Cardiac septum (tissue), 1 donor: ENCODE measurements around the gene MRPL51. TPM values are rescaled to one million over a fixed set of nuclear protein-coding genes. Genes with fewer than 3 reads are reported as not detected.
A peak's percentile ranks its signal among the peaks of the same experiment; 100 is the strongest.

ENCODE experiments used
- DNase-seq: peaks from one replicate; pipeline ENCODE4 v3.0.0-alpha.2; 2020; ENCODE audit warnings: low spot score
- intact Hi-C: fragments of 100-400 bp; cut with DNase I; formaldehyde crosslinking; loops from one replicate; pipeline ENCODE4 v1.14.0; 2022
- long read RNA-seq: library from polyadenylated mRNA; unstranded; transcript quantifications from one replicate; pipeline ENCODE4 v2.0.0, GENCODE V29; 2021
- total RNA-seq: library from RNA; stranded (reverse); fragmentation: NEBNext Ultra II Directional; extraction: Animal tissue kit (Norgen Biotek cat#: 25700); gene quantifications from one replicate; pipeline ENCODE4 v1.2.1, GENCODE V29; 2021
- donor health status: DM: no; HTN: no; CAD: no.

The MRPL51 gene
- 174 TPM for total RNA-seq
- long read RNA-seq, transcript MRPL51-201 (3 exons, 1,234 nt) = major isoform, 44 of 51 reads
- long read RNA-seq, partial matches to known transcripts = 0 of 51 reads
- long read RNA-seq, other reads (novel, unspliced or antisense) = 1 of 51 reads

DNA sequence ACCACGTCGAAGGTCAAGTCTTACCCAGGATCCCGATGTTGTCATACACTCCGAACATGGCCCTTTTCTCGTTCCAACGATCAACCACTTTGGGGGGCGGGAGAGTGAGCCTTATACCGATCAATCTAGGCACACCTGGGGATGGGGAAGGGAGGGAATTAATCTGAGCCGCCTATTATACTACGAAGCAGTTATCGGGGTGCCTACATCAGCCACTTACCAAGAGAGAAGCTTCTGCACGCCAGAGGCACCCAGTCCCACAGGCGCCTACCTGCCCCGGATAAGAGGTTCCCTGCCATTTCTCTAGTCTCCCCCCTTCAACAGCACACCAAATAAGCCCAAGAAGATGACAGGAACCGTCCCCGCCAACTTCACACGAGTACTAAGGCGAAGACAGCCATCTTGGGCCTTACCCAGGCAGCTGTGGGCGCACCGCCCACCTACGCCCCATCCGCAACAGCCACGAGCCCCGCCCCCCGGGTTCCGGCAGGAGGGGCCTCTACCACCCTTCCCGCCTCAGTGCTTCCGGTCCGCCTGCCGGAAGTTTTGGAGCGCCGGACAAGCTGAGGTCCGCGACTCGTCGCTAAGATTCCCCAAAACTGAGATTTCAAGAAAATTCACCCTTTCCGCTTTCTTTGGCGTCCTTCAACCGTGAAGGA, at the start of gene MRPL51:
Gene MRPL51, minus strand, starts transcription at position 425 of the 659 bp plus-strand sequence. Its CDS starts 126 bp downstream, at position 299.
- DNase-seq = peak; percentile 99
- intact Hi-C loops = loop anchor here (2.0 kb wide), 2 partner anchors 42 kb away; partner anchors contain the start of gene GAPDH

DNA sequence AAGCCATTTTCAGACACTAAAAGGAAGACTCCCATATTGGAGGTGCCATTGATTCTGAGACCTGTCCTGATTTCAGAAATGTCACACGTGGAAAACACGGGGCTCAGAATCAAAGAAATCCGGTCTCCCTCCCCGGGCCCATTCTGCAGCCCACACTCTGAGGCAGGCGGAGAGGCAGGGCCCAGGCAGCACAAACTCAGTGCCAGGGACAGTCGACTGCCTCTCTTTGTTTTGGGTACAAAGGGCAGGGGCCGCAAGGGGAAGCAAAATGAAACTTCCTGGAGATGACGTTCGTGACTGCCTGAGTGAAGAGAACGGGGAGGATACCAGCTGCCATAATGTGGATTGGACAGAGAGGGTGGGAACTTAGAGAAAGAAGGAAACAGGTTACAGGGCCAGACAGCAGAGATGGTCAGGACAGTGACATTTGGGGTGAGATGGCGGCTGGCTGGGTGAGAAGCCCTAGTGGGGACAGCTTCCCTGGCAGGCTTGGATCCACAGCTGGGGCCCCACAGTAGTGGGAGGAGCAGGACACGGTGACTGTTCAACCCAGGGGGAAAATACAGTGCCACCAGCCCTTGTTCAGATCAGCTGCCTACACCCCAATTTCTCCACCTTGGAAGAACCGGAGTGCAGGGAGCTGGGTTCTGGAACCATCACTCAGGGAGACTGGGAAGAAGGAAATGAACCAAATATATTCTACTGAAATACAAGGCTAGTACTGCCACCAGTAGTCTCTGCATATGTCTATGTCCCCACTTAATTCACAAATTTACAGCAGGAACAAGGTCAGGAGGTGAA, 49.3 kb upstream of the MRPL51 start:
- intact Hi-C loops = no loop called here
- no peak for DNase-seq

- no peak for DNase-seq
- intact Hi-C loops = no loop called here
Observed at GRCh38 chr12:6541371-6542165, 48.5 kb upstream of the MRPL51 start.

- DNase-seq = peak; percentile 91
- intact Hi-C loops = no loop called here
Observed at GRCh38 chr12:6540181-6540877, 47.3 kb upstream of the MRPL51 start.

- no peak for DNase-seq
Observed at GRCh38 chr12:6539707-6540134, 46.7 kb upstream of the MRPL51 start.

GRCh38 chr12:6539314-6539682, 46.2 kb upstream of the MRPL51 start:
- intact Hi-C loops = no loop called here
- DNase-seq = no peak

More at GRCh38 chr12:6539707-6540134, 46.7 kb upstream of the MRPL51 start:
- intact Hi-C loops = no loop called here

DNA sequence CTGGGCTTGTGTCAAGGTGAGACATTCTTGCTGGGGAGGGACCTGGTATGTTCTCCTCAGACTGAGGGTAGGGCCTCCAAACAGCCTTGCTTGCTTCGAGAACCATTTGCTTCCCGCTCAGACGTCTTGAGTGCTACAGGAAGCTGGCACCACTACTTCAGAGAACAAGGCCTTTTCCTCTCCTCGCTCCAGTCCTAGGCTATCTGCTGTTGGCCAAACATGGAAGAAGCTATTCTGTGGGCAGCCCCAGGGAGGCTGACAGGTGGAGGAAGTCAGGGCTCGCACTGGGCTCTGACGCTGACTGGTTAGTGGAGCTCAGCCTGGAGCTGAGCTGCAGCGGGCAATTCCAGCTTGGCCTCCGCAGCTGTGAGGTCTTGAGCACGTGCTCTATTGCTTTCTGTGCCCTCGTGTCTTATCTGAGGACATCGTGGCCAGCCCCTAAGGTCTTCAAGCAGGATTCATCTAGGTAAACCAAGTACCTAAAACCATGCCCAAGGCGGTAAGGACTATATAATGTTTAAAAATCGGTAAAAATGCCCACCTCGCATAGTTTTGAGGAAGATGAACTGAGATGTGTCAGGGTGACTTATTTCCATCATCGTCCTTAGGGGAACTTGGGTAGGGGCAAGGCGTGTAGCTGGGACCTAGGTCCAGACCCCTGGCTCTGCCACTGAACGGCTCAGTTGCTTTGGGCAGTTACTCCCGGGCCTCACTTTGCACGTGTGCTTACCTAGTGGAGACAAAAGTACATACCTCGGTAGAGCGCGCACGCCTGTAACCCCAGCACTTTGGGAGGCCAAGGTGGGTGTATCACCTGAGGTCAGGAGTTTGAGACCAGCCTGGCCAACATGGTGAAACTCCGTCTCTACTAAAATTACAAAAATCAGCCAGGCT, 45.6 kb upstream of the MRPL51 start:
- intact Hi-C loops = no loop called here
- no peak for DNase-seq

DNA sequence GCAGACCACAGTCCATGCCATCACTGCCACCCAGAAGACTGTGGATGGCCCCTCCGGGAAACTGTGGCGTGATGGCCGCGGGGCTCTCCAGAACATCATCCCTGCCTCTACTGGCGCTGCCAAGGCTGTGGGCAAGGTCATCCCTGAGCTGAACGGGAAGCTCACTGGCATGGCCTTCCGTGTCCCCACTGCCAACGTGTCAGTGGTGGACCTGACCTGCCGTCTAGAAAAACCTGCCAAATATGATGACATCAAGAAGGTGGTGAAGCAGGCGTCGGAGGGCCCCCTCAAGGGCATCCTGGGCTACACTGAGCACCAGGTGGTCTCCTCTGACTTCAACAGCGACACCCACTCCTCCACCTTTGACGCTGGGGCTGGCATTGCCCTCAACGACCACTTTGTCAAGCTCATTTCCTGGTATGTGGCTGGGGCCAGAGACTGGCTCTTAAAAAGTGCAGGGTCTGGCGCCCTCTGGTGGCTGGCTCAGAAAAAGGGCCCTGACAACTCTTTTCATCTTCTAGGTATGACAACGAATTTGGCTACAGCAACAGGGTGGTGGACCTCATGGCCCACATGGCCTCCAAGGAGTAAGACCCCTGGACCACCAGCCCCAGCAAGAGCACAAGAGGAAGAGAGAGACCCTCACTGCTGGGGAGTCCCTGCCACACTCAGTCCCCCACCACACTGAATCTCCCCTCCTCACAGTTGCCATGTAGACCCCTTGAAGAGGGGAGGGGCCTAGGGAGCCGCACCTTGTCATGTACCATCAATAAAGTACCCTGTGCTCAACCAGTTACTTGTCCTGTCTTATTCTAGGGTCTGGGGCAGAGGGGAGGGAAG, 44.7 kb upstream of the MRPL51 start:
- intact Hi-C loops = loop anchor here (2.0 kb wide), 1 partner anchor 115 kb away; no protein-coding TSS in a partner anchor
- peak; percentile 88 for DNase-seq

- no peak for DNase-seq
- intact Hi-C loops = loop anchor here (2.0 kb wide), 1 partner anchor 114 kb away; no protein-coding TSS in a partner anchor
Observed at GRCh38 chr12:6536894-6537579, 44.0 kb upstream of the MRPL51 start.

- no peak for DNase-seq
- intact Hi-C loops = loop anchor here (2.0 kb wide), 2 partner anchors 43 to 113 kb away; partner anchors contain the start of gene MRPL51
Observed at GRCh38 chr12:6535960-6536847, 43.1 kb upstream of the MRPL51 start.

DNA sequence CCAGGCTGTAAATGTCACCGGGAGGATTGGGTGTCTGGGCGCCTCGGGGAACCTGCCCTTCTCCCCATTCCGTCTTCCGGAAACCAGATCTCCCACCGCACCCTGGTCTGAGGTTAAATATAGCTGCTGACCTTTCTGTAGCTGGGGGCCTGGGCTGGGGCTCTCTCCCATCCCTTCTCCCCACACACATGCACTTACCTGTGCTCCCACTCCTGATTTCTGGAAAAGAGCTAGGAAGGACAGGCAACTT, 42.6 kb upstream of the MRPL51 start:
- no peak for DNase-seq
- intact Hi-C loops = loop anchor here (2.0 kb wide), 1 partner anchor 43 kb away; the partner anchor contains the start of gene MRPL51

DNA sequence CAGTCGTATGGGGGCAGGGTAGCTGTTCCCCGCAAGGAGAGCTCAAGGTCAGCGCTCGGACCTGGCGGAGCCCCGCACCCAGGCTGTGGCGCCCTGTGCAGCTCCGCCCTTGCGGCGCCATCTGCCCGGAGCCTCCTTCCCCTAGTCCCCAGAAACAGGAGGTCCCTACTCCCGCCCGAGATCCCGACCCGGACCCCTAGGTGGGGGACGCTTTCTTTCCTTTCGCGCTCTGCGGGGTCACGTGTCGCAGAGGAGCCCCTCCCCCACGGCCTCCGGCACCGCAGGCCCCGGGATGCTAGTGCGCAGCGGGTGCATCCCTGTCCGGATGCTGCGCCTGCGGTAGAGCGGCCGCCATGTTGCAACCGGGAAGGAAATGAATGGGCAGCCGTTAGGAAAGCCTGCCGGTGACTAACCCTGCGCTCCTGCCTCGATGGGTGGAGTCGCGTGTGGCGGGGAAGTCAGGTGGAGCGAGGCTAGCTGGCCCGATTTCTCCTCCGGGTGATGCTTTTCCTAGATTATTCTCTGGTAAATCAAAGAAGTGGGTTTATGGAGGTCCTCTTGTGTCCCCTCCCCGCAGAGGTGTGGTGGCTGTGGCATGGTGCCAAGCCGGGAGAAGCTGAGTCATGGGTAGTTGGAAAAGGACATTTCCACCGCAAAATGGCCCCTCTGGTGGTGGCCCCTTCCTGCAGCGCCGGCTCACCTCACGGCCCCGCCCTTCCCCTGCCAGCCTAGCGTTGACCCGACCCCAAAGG, 42.1 kb upstream of the MRPL51 start:
- intact Hi-C loops = loop anchor here (2.0 to 5.0 kb wide), 3 partner anchors 42 to 198 kb away; partner anchors contain the start of genes MRPL51 and VAMP1
- peak; percentile 95 for DNase-seq

DNA sequence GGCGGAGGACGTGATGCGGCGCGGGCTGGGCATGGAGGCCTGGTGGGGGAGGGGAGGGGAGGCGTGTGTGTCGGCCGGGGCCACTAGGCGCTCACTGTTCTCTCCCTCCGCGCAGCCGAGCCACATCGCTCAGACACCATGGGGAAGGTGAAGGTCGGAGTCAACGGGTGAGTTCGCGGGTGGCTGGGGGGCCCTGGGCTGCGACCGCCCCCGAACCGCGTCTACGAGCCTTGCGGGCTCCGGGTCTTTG, 41.6 kb upstream of the MRPL51 start:
- DNase-seq = no peak

GRCh38 chr12:6533923-6534694, 41.0 kb upstream of the MRPL51 start, which contains the start of gene GAPDH:
Gene GAPDH, plus strand, starts transcription at chr12:6534517. Its CDS starts 316 bp downstream, at chr12:6534833.
- peak; percentile 97 for DNase-seq
- intact Hi-C loops = loop anchor here (1.0 to 5.0 kb wide), 4 partner anchors 20 to 197 kb away; partner anchors contain the start of genes MRPL51 and VAMP1

More for the DNA sequence above, 41.6 kb upstream of the MRPL51 start:
- intact Hi-C loops = loop anchor here (2.0 to 5.0 kb wide), 3 partner anchors 42 to 197 kb away; partner anchors contain the start of genes MRPL51 and VAMP1
